Measurements from ENCODE around the gene BBOX1.
"Not testable (repeated sequence)": the region's sequence is repeated elsewhere in the genome, so short reads cannot be mapped to it uniquely, and the experiment has no call there.

The BBOX1 gene

DNA sequence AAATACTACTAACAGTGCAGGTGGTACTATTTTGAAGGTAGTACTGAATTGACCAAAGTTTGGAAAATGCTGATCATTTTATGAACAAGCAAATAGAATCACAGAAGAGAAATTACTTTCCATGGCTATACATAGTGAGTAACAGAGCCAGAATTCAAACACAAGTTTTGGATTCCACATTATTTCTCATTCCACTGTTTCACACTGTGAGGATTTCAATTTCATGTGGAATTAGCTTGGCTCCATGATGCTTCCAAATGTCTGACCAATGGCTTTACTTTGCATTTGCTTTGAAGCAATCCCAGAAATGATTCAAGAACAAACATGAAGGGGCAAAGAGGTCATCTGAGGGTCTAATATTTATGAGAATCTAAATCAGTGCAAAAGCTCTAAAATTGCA lies 98.1 kb downstream of the BBOX1 start:
- no peak for DNase-seq

DNA sequence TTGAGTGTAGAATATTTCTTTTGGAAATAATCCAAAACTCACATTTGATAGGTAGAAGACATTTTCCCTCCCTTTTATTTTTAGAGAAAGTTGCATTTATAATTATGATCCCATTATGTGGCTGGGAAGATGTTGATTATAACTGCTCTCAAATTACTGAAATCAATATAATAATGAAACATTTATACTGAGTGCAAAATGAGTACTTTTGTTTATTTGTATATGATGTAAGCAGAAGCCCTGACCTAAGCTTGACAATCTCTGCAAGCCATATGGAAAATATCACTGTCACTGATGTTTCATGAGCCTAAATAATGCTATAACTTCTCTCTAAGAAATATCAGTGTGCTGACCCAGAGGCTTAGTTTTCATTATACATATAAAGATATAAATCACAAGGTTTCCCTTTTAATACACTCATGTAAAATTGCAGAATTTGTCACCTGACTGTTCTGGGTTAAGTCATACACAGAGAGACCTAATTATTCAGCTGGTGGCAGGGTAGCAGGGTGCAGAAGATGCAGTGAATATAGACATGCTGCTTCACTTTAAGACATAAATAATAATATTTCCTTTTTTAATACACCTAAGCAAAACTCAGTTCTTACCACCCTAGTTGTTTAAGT lies 99.2 kb downstream of the BBOX1 start:
- DNase-seq, result no peak

DNA sequence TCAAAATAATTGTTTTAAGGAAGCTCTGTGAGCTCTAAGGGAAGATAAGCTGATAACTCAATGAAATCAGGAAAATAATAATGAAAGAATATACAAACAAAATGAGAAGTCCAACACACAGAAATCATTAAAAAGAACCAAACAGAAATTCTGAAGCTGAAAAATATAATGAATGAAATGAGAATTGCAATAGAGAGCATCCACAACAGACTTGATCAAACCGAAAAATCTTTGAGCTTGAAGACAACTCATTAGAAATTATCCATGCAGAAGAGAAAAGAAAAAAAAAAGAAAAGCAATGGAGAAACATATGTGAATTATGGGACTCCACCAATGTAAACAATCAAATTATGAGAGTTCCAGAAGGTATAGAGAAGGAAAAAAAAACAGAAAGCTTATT lies 101.0 kb downstream of the BBOX1 start:
- no peak for DNase-seq

DNA sequence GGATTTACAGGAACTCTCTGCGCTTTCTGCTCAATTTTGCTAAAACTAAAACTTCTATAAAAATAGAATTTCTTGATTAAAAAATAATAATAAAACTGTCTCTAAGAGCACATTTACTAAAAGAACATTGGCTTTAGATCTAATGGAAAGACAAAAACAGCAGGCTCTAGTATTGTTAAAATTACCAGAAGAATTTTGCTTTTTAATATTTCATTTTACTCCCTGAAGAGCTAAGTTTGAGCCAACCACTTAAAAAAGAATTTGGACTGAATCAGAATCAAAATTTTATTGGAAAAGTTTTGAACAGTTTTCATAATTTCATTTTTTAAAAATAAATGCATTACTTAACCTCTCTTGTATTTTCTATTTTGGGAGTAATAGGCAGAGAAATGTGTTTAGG lies 107.3 kb downstream of the BBOX1 start:
- no peak for DNase-seq

DNA sequence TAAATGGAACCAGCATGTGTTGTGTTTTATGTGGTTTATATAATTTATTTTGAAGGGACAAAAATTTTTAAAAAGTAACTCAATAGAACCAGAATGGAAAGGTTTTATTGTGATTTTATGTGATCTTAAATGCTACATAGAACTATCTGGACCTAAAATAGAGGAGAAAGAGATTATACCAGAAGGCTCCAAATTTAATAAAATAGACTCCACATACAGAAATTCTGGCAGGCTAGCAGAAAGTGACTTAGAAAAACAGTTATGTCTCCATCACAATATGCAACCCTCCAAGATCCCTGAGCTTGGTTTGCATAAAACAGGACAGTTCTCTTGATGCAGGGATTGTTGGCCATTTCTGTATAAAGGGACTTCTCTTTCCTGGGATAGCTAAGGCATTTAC lies 107.9 kb downstream of the BBOX1 start:
- no peak for DNase-seq

DNA sequence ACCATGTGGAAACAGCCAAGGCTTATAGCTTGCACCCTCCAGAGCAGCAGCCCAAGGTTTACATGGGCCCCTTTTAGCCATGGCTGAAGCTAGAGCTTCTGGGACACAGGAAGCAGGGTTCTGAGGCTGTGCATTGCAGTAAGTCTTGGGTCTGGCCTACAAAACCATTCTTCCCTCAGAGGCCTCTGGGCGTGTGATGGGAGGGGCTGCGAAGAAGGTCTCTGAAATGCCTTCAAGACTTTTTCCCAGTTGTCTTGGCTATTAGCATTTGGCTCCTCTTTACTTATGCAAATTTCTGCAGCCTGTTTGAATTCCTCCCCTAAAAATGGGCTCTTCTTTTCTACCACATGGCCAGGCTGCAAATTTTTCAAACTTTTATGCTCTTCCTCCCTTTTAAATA lies 109.5 kb downstream of the BBOX1 start:
- no peak for DNase-seq

DNA sequence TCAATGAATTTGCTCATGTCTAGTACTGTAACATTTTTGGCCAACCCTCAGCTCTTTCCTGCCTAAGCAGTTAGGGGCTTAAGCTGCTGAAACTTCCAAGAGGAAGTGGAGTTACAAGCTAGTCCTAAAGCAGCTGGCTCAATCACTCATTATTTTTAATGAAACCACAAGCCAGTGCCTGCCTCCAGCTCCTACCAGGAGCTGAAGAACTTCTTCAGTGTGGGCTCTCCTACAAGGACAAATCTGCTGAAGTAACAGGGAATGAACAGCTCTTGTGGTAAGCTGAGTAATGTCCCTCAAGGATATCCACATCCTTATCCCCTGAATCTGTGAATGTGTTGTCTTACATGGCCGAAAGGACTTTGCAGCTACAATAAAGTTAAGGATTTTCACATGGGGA lies 112.5 kb downstream of the BBOX1 start:
- DNase-seq, result no peak

DNA sequence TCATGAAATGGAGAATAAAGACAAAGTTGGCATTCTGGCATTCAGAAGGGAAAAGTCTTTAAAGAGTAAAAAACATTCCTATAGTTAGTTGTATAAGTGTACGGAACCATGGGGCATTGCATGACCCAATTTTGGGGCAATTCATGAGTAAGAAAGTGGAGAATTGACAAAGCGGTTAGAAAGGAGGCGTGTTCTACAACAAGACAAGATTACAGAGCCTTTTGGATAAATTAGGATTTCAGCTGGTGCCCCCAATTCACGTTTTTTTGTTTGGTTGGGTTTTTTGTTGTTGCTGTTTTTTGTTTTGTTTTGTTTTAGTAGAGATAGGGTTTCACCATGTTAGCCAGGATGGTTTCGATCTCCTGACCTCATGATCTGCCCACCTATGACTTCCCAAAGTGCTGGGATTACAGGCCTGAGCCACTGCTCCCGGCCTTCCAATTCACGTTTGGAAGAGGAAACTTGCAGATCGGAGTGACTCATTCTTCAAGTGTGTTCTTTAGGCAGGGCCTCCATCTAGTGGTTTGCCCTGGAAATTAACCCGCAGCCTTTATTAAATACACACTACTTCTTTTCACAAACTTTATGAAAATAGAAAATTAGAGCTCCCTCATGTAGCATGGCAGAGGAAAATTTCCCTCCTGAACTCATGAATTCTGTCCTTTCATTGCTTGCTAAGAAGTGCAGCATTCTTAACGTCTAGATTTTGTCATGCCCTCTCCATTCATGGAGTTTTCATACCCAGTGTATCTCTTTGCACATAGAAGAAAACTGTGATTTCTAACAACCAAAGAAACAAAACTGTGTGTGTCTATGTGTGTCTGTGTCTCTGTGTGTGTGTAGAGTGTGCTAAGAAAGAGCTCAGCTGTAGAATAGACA lies 118.1 kb downstream of the BBOX1 start:
- peak; percentile 24 for DNase-seq

DNA sequence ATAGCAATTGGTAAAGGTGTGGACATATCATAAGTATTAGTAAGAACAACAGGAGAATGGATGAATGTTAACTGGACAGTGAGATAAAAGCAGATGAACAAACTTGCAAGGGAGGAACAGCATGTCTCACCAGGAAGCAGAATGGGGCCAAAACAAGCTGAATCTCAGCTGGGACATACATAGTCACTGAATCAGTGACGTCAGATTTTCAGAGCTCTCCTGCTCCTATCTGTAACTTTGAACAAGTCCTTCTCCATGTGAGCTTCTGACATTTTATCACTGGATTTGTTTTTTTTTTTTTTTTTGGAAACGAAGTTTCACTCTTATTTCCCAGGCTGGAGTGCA lies 118.7 kb downstream of the BBOX1 start:
- DNase-seq, result no peak

DNA sequence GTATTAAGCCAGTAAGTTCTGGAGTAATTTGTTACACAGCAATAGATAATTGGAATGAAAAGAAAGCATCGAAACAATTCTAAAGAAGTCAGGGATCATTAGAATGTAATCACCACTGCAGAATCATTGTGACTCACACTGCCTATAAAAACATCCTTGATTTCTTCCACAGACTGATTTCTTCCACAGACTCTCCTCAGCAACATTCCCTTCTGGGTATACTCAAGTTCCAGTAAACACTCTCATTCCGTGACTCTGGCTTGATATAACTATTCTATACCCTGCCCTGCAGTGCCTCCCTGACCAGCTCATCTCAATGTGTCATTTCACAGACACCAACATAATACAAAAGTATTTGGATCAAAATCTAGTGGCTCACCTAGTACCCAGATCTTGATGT lies 120.5 kb downstream of the BBOX1 start:
- no peak for DNase-seq

DNA sequence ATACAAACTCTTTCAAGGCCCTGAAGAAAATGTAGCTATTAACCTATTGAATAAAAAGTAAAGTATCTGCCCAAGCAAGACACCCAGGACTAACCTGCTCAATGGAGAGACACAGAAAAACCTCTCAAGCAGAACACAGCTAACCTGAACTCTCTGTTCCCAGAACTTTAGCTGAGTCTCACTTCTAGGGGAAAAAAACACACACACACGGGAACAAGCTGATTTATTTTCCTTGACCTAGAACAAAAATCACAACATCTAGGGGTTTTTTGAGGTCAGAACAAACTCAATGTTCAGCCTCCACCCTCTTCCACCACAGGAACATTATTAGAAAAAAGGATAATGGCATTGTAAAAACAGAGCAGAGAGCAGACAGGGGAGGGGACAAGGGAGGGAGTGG lies 121.6 kb downstream of the BBOX1 start:
- no peak for DNase-seq

DNA sequence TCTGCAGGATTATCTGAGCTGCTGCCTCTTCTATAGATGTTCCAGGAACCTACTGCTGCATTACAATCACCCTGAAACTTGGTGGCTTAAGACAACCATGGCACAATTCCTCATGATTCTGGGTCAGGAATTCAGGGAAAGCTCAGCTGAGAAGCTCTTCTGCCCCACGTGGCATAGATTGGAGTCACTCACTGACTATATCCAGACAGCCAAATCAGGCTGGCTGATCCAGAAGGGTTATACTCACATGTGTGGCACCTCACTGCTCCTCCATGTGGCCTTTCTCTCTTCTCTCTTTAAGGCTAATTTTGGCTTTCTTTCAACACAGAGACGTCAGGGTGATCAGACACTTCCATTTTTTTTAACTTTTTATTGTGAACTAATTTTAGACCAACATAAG lies 125.5 kb downstream of the BBOX1 start:
- no peak for DNase-seq

DNA sequence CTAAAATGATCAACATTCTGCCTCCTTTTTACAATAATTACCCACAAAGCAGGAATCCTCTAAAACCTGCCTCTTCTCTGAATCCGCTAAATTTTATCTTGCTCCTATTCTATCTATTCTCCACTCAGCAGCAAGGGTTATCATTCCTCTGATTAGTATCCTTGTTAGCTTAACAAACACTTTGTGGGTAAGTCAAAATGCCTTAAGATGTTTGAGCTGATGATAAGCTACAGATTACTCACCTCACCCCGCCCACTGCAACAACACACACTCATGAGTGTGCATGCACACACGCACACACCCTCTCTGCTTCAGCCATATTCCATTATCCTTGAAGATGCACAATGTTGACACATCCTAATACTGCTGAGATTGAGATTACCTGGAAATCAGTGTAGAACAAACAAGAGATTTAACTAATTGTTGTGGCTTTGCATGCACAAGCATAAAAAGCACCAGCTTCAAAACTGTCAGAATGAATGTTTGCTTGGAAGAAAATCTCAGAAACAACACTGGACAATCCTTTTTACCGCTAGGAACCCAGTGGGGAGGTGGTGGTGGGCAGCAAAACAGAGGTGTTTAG lies 130.9 kb downstream of the BBOX1 start:
- no peak for DNase-seq

DNA sequence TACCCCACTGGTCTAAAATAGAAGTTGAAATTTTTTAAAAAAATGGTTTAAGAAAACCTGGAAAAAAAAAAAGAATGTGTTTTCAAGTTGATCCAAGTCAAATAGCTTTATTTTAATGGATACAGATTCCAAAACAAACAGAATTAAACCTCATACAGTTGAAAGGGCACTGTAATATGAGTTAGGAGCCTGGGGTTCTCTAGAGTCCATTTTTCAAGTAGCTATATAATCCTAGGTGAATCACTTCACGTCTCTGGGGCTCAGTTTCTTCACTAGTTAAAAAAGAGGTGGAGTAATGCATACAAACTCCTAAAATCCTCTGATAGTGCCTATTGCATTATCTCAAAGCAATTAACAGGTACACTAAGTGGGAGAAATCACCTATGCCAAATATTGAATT lies 132.9 kb downstream of the BBOX1 start:
- DNase-seq, result no peak

DNA sequence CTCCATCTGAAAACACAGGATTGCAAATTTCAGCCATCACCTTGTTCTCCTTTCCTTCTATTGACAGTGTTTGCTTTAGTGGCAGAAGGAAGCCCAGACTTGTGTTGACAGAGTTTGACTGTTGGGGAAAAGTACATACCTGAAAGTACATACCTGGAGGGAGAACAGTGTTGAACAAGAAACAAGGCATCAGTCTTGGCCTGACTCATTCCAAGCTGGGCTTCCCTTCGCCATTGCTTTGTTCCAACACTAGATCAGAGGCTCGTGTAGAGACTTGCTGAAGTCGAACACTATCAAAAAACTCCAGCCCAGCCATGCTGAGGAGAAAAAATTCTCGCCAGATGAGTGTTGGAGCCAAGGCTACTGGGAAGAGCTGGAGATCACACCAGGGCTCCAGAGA lies 133.4 kb downstream of the BBOX1 start:
- no peak for DNase-seq

DNA sequence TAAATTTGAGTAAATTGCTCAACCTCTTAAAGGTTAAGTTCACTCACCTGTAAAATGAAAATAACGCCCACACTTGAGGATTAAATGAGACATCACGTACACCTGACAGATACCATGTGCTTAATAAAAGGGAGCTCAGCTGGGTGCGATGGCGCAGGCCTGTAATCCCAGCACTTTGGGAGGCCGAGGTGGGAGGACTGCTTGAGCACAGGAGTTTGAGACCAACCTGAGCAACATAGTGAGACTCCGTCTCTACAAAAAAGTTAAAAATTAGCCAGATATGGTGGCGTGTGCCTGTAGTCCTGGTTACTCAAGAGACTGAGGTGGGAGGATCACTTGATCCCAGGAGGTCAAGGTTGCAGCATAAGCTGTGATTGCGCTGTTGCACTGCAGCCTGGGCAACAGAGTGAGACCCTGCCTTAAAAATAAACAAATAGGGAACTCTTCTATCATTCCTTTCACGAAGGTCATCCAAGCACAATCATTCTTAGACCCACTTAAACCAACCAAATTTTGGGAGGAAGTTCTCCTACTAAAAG lies 134.1 kb downstream of the BBOX1 start:
- DNase-seq, result no peak

DNA sequence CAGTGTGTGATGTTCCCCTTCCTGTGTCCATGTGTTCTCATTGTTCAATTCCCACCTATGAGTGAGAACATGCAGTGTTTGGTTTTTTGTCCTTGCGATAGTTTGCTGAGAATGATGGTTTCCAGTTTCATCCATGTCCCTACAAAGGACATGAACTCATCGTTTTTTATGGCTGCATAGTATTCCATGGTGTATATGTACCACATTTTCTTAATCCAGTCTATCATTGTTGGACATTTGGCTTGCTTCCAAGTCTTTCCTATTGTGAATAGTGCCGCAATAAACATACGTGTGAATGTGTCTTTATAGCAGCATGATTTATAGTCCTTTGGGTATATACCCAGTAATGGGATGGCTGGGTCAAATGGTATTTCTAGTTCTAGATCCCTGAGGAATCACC lies 134.9 kb downstream of the BBOX1 start:
- DNase-seq, result not testable (repeated sequence)

Data from 8988T (cell line).